Adrenal gland (tissue), 12 donors: ENCODE results near the gene ZNF669. TPM values are rescaled to one million over a fixed set of nuclear protein-coding genes. Genes with fewer than 3 reads are reported as not detected.

ENCODE experiments used
- DNase-seq, 7 donors: peaks; one replicate each; pipeline ENCODE4 v3.0.0-alpha.2; 2019 to 2020
- H3K27ac ChIP-seq, 5 donors: fragments of 200-600 bp; sonication (generic) in 4 of 5; 1 replicate in 3 of 5; 2 replicates in 2 of 5; pipeline versions ENCODE4 v1.5.1 to v1.8.0; 2016 to 2020; ENCODE audit warnings: mild to moderate bottlenecking in 1 of 5
- H3K27me3 ChIP-seq: fragments of 200-600 bp; 2 replicates; pipeline ENCODE4 v1.8.0; 2021
- H3K36me3 ChIP-seq, 2 donors: fragments of 200-600 bp; replicated peaks in 1 of 2; 1 replicate in 1 of 2; 2 replicates in 1 of 2; pipeline versions ENCODE4 v1.5.1 to v1.8.0; 2018 to 2022
- H3K4me1 ChIP-seq, 2 donors: fragments of 200-600 bp; replicated peaks in 1 of 2; 1 replicate in 1 of 2; 2 replicates in 1 of 2; pipeline versions ENCODE4 v1.5.1 to v1.8.0; 2018 to 2021
- H3K4me3 ChIP-seq, 4 donors: fragments of 200-600 bp; sonication (generic) in 3 of 4; one replicate each; pipeline ENCODE4 v1.5.1; 2016 to 2018
- H3K9me3 ChIP-seq, 3 donors: fragments of 200-600 bp; sonication (generic) in 1 of 3; replicated peaks in 1 of 3; 1 replicate in 2 of 3; 2 replicates in 1 of 3; pipeline versions ENCODE4 v1.5.1 to v1.8.0; 2016 to 2021
- CTCF ChIP-seq, 6 experiments: fragments of 450-650 bp in 4 of 6; fragments of 200-600 bp in 2 of 6; sonication (generic) in 1 of 6; IDR thresholded peaks; 1 replicate in 5 of 6; 2 replicates in 1 of 6; pipeline versions ENCODE4 v1.5.1 to v1.8.0; 2016 to 2021; ENCODE audit warnings: antibody characterized with exemption in 6 of 6, mild to moderate bottlenecking in 2 of 6, moderate library complexity in 1 of 6
- POLR2A ChIP-seq, 2 donors: fragments of 450-650 bp; IDR thresholded peaks; one replicate each; pipeline ENCODE4 v1.6.1; 2017; ENCODE audit warnings: antibody characterized with exemption in 2 of 2, mild to moderate bottlenecking in 2 of 2, moderate library complexity in 1 of 2
- WGBS, 4 donors: extraction: QIAGEN DNeasy Blood & Tissue Kit in 2 of 4; methylation state at CpG; one replicate each; pipeline versions ENCODE4 v1.1.5 to v1.1.7; 2013 to 2017; 5-methylcytosine and 5-hydroxymethylcytosine counted together
- intact Hi-C, 2 donors: fragments of 100-400 bp; cut with DNase I; formaldehyde crosslinking; loops; one replicate each; pipeline versions ENCODE4 v1.14.1 to v1.15.0; 2022 to 2023
- polyA plus RNA-seq, 3 donors: library from polyadenylated mRNA; stranded (reverse); fragments of 200-250 nt in 2 of 3; fragments of 350-450 nt in 1 of 3; fragmentation: Illumina TruSeq in 1 of 3; extraction: RNeasy Lipid Tissue Mini Kit (QIAGEN cat#74804) in 1 of 3; gene quantifications; one replicate each; pipeline ENCODE4 v1.2.3, GENCODE V29; 2013 to 2014
- total RNA-seq, 9 donors: library from RNA; depleted of rRNA in 4 of 9; stranded (reverse); fragments of >200 nt in 4 of 9; fragments of 120-200 nt in 1 of 9; fragmentation: NEBNext Ultra II Directional in 1 of 9; extraction: Animal tissue kit (Norgen Biotek cat#: 25700) in 1 of 9; gene quantifications; one replicate each; pipeline versions ENCODE4 v1.1.0 to v1.2.4, GENCODE V29; 2013 to 2023
- donor health status: healthy with polysubstance abuse.
- donor health status: Bipolar disorder and iron deficiency.
- donor health status: DM: yes; HTN: yes; CAD: no.
- donor health status: DM: no; HTN: no; CAD: no.
- donor health status: DM: no; HTN: no; CAD: no.
- donor health status: DM: yes; HTN: yes; CAD: no.

ZNF669 gene
- total and polyA plus RNA-seq, 12 donors = 1.2 to 11.3 (median 5.1) TPM

- 32 to 48% (median 34%) methylated on average over 23 to 30 of the region's 30 CpGs for WGBS, 4 donors
These were observed 6.6 kb upstream of the ZNF669 start for GRCh38 chr1:247110627-247111258.

GRCh38 chr1:247107694-247108093, 3.5 kb upstream of the ZNF669 start:
- peaks cover 10 to 20% of the 10 kb centered on the region in 2 donors for H3K4me1 ChIP-seq
- intact Hi-C loops = no loop called here
- no peaks in the 10 kb centered on the region for H3K36me3 ChIP-seq
- 83 to 91% (median 85%) methylated on average over 6 to 7 of the region's 7 CpGs for WGBS, 4 donors
- no peak overlapping the region for H3K27ac ChIP-seq
- H3K9me3 ChIP-seq = no peaks in the 10 kb centered on the region
- H3K4me3 ChIP-seq = no peak overlapping the region
- H3K27me3 ChIP-seq = no peaks in the 10 kb centered on the region
- TF ChIP-seq POLR2A (IDR thresholded peaks at IDR 0.05) = no peak
- TF ChIP-seq CTCF (IDR thresholded peaks at IDR 0.05) = no peak
- DNase-seq = peak in 1 of 7 donors; percentile 43

More at GRCh38 chr1:247110627-247111258, 6.6 kb upstream of the ZNF669 start:
- no peak for TF ChIP-seq POLR2A (IDR thresholded peaks at IDR 0.05)
- TF ChIP-seq CTCF (IDR thresholded peaks at IDR 0.05) = no peak
- Histone ChIP-seq H3K27ac (peak overlapping the region in 1 of 5 donors; percentile 77), H3K4me3 (peak overlapping the region in 3 of 4 donors; percentile 41 to 83 (median 70)), H3K36me3 (no peaks in the 10 kb centered on the region), H3K9me3 (no peaks in the 10 kb centered on the region), H3K27me3 (no peaks in the 10 kb centered on the region), H3K4me1 (peaks cover 6 to 10% of the 10 kb centered on the region in 2 donors)
- peak in 2 of 7 donors; percentile 19 to 46 for DNase-seq
- intact Hi-C loops = no loop called here

GRCh38 chr1:247105966-247106365, 1.8 kb upstream of the ZNF669 start:
- H3K4me1 ChIP-seq = peaks cover 2 to 21% of the 10 kb centered on the region in 2 donors
- H3K36me3 ChIP-seq = peaks cover 0 to 9% of the 10 kb centered on the region in 2 donors
- 86 to 92% (median 90%) methylated on average over 15 of the region's 15 CpGs for WGBS, 4 donors
- H3K27ac ChIP-seq = no peak overlapping the region
- TF ChIP-seq CTCF (IDR thresholded peaks at IDR 0.05) (no peak), POLR2A (IDR thresholded peaks at IDR 0.05) (no peak)
- no peak overlapping the region for H3K4me3 ChIP-seq
- no peaks in the 10 kb centered on the region for H3K27me3 ChIP-seq
- intact Hi-C loops = no loop called here
- peak in 1 of 7 donors; percentile 49 for DNase-seq
- peaks cover 0 to 7% (median 0%) of the 10 kb centered on the region in 3 donors for H3K9me3 ChIP-seq

GRCh38 chr1:247104965-247105364, 809 bp upstream of the ZNF669 start:
- TF ChIP-seq CTCF (IDR thresholded peaks at IDR 0.05) (no peak), POLR2A (IDR thresholded peaks at IDR 0.05) (no peak)
- Histone ChIP-seq H3K4me1 (peaks cover 0 to 17% of the 10 kb centered on the region in 2 donors), H3K9me3 (peaks cover 0 to 16% (median 0%) of the 10 kb centered on the region in 3 donors), H3K27ac (no peak overlapping the region), H3K27me3 (no peaks in the 10 kb centered on the region), H3K4me3 (peak overlapping the region in 2 of 4 donors; percentile 77 to 94), H3K36me3 (peaks cover 5 to 17% of the 10 kb centered on the region in 2 donors)
- WGBS, 4 donors = 59 to 73% (median 72%) methylated on average over 13 of the region's 13 CpGs
- DNase-seq = peak in 1 of 7 donors; percentile 49
- intact Hi-C loops = no loop called here
